SK-N-SH treated with all-trans-retinoic acid at 6 μM for 48 hours (cell line): ENCODE results near the gene LRPPRC.

ENCODE experiments used
- BACH2 ChIP-seq: fragments of 250-450 bp; sonication (Bioruptor Pico); IDR thresholded peaks from 2 replicates; pipeline ENCODE4 v1.9.0; 2021; ENCODE audit warnings: mild to moderate bottlenecking, borderline replicate concordance
- CREB5 ChIP-seq: fragments of 250-450 bp; sonication (Bioruptor Pico); IDR thresholded peaks from 2 replicates; pipeline ENCODE4 v1.5.1; 2020; ENCODE audit warnings: low read depth, mild to moderate bottlenecking, moderate library complexity
- ESRRG ChIP-seq: fragments of 250-450 bp; sonication (Bioruptor Pico); IDR thresholded peaks from 2 replicates; pipeline ENCODE4 v1.6.1; 2021; ENCODE audit warnings: mild to moderate bottlenecking
- GLIS3 ChIP-seq: fragments of 250-450 bp; sonication (Bioruptor Pico); IDR thresholded peaks from 2 replicates; pipeline ENCODE4 v1.5.0; 2020; ENCODE audit warnings: mild to moderate bottlenecking, moderate library complexity
- RARB ChIP-seq: fragments of 250-450 bp; sonication (Bioruptor Pico); IDR thresholded peaks from 2 replicates; pipeline ENCODE4 v1.8.0; 2021; ENCODE audit warnings: mild to moderate bottlenecking, moderate library complexity
- TCF4 ChIP-seq: fragments of 250-450 bp; sonication (Bioruptor Pico); IDR thresholded peaks from 2 replicates; pipeline ENCODE4 v1.8.0; 2021; ENCODE audit warnings: mild to moderate bottlenecking, moderate library complexity, borderline replicate concordance
- ZNF70 ChIP-seq: fragments of 450-650 bp; formaldehyde crosslinking; IDR thresholded peaks from 2 replicates; pipeline ENCODE4 v1.5.0; 2020; ENCODE audit warnings: mild to moderate bottlenecking, moderate library complexity

- no peak for TF ChIP-seq CREB5
- no peak for TF ChIP-seq RARB (CRISPR knock-in tag)
- TF ChIP-seq TCF4, result no peak
- no peak for TF ChIP-seq GLIS3 (CRISPR knock-in tag)
- TF ChIP-seq ZNF70 (CRISPR knock-in tag), result no peak
- TF ChIP-seq BACH2, result no peak
- no peak for TF ChIP-seq ESRRG (CRISPR knock-in tag)
Measured at GRCh38 chr2:43879261-43879660, 116.5 kb downstream of the LRPPRC start.
